Endothelial cell of umbilical vein (primary cell): ENCODE results near the gene SMIM3. TPM values are rescaled to one million over a fixed set of nuclear protein-coding genes. Genes with fewer than 3 reads are reported as not detected.
"Not testable (repeated sequence)": the region's sequence is repeated elsewhere in the genome, so short reads cannot be mapped to it uniquely, and the experiment has no call there.

Experiments
- BruUV-seq: library from RNA; stranded (reverse); fragments of 400-500 nt; replicated peaks from 2 replicates; lab custom pipeline; 2021; lab: Mats Ljungman, UMichigan
- CTCF ChIA-PET: fragments of 300-600, 350-600 bp; sonication (Branson Sonifier 250); formaldehyde crosslinking; loops from one replicate; lab custom pipeline; 2021; ENCODE audit warnings: antibody characterized with exemption, inconsistent platforms; lab: Charles Lee
- POLR2A ChIA-PET: fragments of 300-600, 350-600 bp; sonication (Branson Sonifier 250); formaldehyde crosslinking; loops from one replicate; lab custom pipeline; 2021; ENCODE audit warnings: antibody characterized with exemption, inconsistent platforms; lab: Charles Lee
- DNase-seq: peaks from one replicate; pipeline ENCODE4 v3.0.0-alpha.2; 2011; ENCODE audit warnings: low read depth, low spot score
- FAIRE-seq: peaks from 2 replicates; lab custom pipeline; 2011; peaks lifted over from hg19 to GRCh38; lab: Jason Lieb, UNC
- H2AFZ ChIP-seq: 2 replicates; pipeline ENCODE4 v1.6.0; 2012; ENCODE audit warnings: low read depth, low read length, control low read depth, inconsistent platforms
- H3K27ac ChIP-seq: 2 replicates; pipeline ENCODE4 v1.5.1; 2011; ENCODE audit warnings: low read depth, mild to moderate bottlenecking, control low read depth, low read length, moderate library complexity; ENCODE audit not compliant: insufficient read depth
- H3K27me3 ChIP-seq, 2 experiments: 2 replicates each; pipeline versions ENCODE4 v1.6.0 to v1.6.1; 2011; ENCODE audit warnings: low read length in 2 of 2, mixed read lengths in 1 of 2; ENCODE audit not compliant: control insufficient read depth in 2 of 2, insufficient read depth in 2 of 2
- H3K36me3 ChIP-seq, 2 experiments: 2 replicates in 1 of 2; 3 replicates in 1 of 2; pipeline ENCODE4 v1.5.1; 2011; ENCODE audit warnings: low read length in 2 of 2, mild to moderate bottlenecking in 1 of 2, moderate library complexity in 1 of 2; ENCODE audit not compliant: control insufficient read depth in 2 of 2, insufficient read depth in 2 of 2; ENCODE audit errors: extremely low read depth in 1 of 2
- H3K4me1 ChIP-seq: 3 replicates; pipeline ENCODE4 v1.5.1; 2011; ENCODE audit warnings: mild to moderate bottlenecking, low read length; ENCODE audit not compliant: control insufficient read depth, insufficient read depth; ENCODE audit errors: extremely low read depth
- H3K4me2 ChIP-seq: 2 replicates; pipeline ENCODE4 v1.6.1; 2011; ENCODE audit warnings: low read length, control low read depth, mixed read lengths; ENCODE audit not compliant: insufficient read depth
- H3K4me3 ChIP-seq, 3 experiments: fragments of 200-600 bp in 1 of 3; sonication (generic), shearing (Covaris generic) in 1 of 3; replicated peaks in 1 of 3; 2 replicates each; pipeline ENCODE4 v1.5.1; 2011 to 2016; ENCODE audit warnings: control low read depth in 3 of 3, low read length in 3 of 3, mild to moderate bottlenecking in 2 of 3, inconsistent platforms in 1 of 3, low read depth in 1 of 3, moderate library complexity in 1 of 3; ENCODE audit not compliant: insufficient read depth in 1 of 3
- H3K79me2 ChIP-seq: 2 replicates; pipeline ENCODE4 v1.6.0; 2012; ENCODE audit warnings: low read length, inconsistent platforms; ENCODE audit not compliant: control insufficient read depth, insufficient read depth
- H3K9ac ChIP-seq: replicated peaks from 2 replicates; pipeline ENCODE3; 2011; ENCODE audit warnings: low read length, control low read depth; ENCODE audit not compliant: insufficient read depth; ENCODE audit errors: extremely low read depth
- H3K9me1 ChIP-seq: replicated peaks from 3 replicates; pipeline ENCODE4 v1.6.0; 2011; ENCODE audit warnings: mild to moderate bottlenecking, low read length; ENCODE audit not compliant: control insufficient read depth, insufficient read depth; ENCODE audit errors: extremely low read depth
- H3K9me3 ChIP-seq: replicated peaks from 2 replicates; pipeline ENCODE4 v1.5.1; 2012; ENCODE audit warnings: low read length, inconsistent platforms; ENCODE audit not compliant: control insufficient read depth, insufficient read depth
- H4K20me1 ChIP-seq: replicated peaks from 2 replicates; pipeline ENCODE3; 2011; ENCODE audit warnings: mild to moderate bottlenecking, low read length; ENCODE audit not compliant: control insufficient read depth, insufficient read depth; ENCODE audit errors: extremely low read depth
- CTCF ChIP-seq, 2 donors: IDR thresholded peaks; 1 replicate in 1 of 2; 2 replicates in 1 of 2; pipeline ENCODE4 v1.5.1; 2011; ENCODE audit warnings: low read length in 2 of 2, mild to moderate bottlenecking in 2 of 2, moderate library complexity in 2 of 2, control low read depth in 1 of 2, inconsistent platforms in 1 of 2, low read depth in 1 of 2; ENCODE audit not compliant: insufficient read depth in 1 of 2; ENCODE audit errors: extremely low read depth in 1 of 2
- EZH2 ChIP-seq: IDR thresholded peaks from 2 replicates; pipeline ENCODE4 v1.6.1; 2012; ENCODE audit warnings: borderline replicate concordance, low read depth, mild to moderate bottlenecking, moderate library complexity, low read length, inconsistent platforms; ENCODE audit not compliant: severe bottlenecking
- FOS ChIP-seq: IDR thresholded peaks from 2 replicates; pipeline ENCODE4 v1.6.1; 2011; ENCODE audit warnings: mild to moderate bottlenecking, low read length, moderate library complexity, borderline replicate concordance; ENCODE audit not compliant: insufficient read depth
- GATA2 ChIP-seq: IDR thresholded peaks from 2 replicates; pipeline ENCODE4 v1.7.0; 2011; ENCODE audit warnings: low read depth, mild to moderate bottlenecking, moderate library complexity, mixed read lengths, low read length; ENCODE audit not compliant: insufficient read length, insufficient read depth
- JUN ChIP-seq: IDR thresholded peaks from 2 replicates; pipeline ENCODE4 v1.6.1; 2011; ENCODE audit warnings: borderline replicate concordance, low read depth; ENCODE audit not compliant: insufficient read length, insufficient read depth
- MAX ChIP-seq: IDR thresholded peaks from 2 replicates; pipeline ENCODE4 v1.6.1; 2011; ENCODE audit not compliant: insufficient read depth, insufficient read length
- MYC ChIP-seq: IDR thresholded peaks from one replicate; pipeline ENCODE4 v1.6.1; 2011; ENCODE audit warnings: mild to moderate bottlenecking, low read depth, low read length
- POLR2A ChIP-seq: IDR thresholded peaks from 2 replicates; pipeline ENCODE4 v1.6.1; 2012; ENCODE audit warnings: low read depth, mild to moderate bottlenecking, control low read depth, low read length
- POLR2AphosphoS5 ChIP-seq: IDR thresholded peaks from 2 replicates; pipeline ENCODE4 v1.6.1; 2012; ENCODE audit warnings: low read depth, mild to moderate bottlenecking, control low read depth, low read length, moderate library complexity; ENCODE audit not compliant: insufficient read depth
- dilution Hi-C: fragments of 300-500 bp; cut with MboI; formaldehyde crosslinking; loops from one replicate; pipeline ENCODE4 v1.15.0; 2019; ENCODE audit warnings: low sequenced_read_pairs; ENCODE audit not compliant: extremely low pct_ligation_motif_present
- intact Hi-C: fragments of 100-400 bp; cut with micrococcal nuclease; formaldehyde crosslinking; loops from one replicate; pipeline ENCODE4 v1.10.0; 2022
- polyA plus RNA-seq, 4 experiments: library from polyadenylated mRNA; depleted of rRNA in 3 of 4; stranded (reverse) in 3 of 4; unstranded in 1 of 4; fragments of >200 nt; gene quantifications; 2 replicates each; pipeline versions ENCODE4 v1.2.1 to v1.2.3, GENCODE V29; 2011 to 2012; ENCODE audit warnings: missing spikeins in 1 of 4
- total RNA-seq: library from RNA; stranded (reverse); gene quantifications from 2 replicates; pipeline ENCODE4 v1.2.3, GENCODE V29; 2021

SMIM3 gene
- total and polyA plus RNA-seq, 2 donors (not counting 3 experiments of a cell fraction or from before 2014, with no cell fraction given): 1.0 to 2.0 TPM

- FAIRE-seq (no peak), DNase-seq (no peak)
- Histone ChIP-seq H3K36me3 (no peaks in the 10 kb centered on the region), H2AFZ (no peak overlapping the region), H3K27ac (no peak overlapping the region), H4K20me1 (no peaks in the 10 kb centered on the region), H3K9me1 (no peaks in the 10 kb centered on the region), H3K4me2 (no peak overlapping the region), H3K4me3 (no peak overlapping the region), H3K27me3 (peaks cover 2 to 3% of the 10 kb centered on the region in 2 experiments), H3K9me3 (no peaks in the 10 kb centered on the region), H3K79me2 (no peaks in the 10 kb centered on the region), H3K4me1 (no peaks in the 10 kb centered on the region), H3K9ac (no peak overlapping the region)
- intact Hi-C loops: no loop called here
- BruUV-seq: no TSS peak
- ChIA-PET POLR2A (no interaction called here), CTCF (no interaction called here)
- TF ChIP-seq JUN (no peak), MYC (no peak), GATA2 (no peak), EZH2 (no peak), FOS (no peak), POLR2AphosphoS5 (no peak), POLR2A (no peak), CTCF (IDR thresholded peaks at IDR 0.05; ENCODE audit: extremely low read depth in 1 of 2, insufficient read depth in 1 of 2, low read depth in 1 of 2, low read length in 2 of 2) (no peak), MAX (no peak)
- dilution Hi-C loops: no loop called here
Measured at GRCh38 chr5:150836703-150837102, 58.1 kb downstream of the SMIM3 start.

GRCh38 chr5:150845185-150845859 lies 66.8 kb downstream of the SMIM3 start:
- H4K20me1 ChIP-seq, H3K27ac ChIP-seq, BruUV-seq, dilution Hi-C loops, H3K79me2 ChIP-seq, H3K4me3 ChIP-seq, H3K9me1 ChIP-seq, H3K36me3 ChIP-seq, DNase-seq, H3K27me3 ChIP-seq, H3K4me1 ChIP-seq, FAIRE-seq, H2AFZ ChIP-seq, H3K4me2 ChIP-seq, H3K9ac ChIP-seq, H3K9me3 ChIP-seq, POLR2A ChIA-PET: not testable (repeated sequence)
- intact Hi-C loops: loop anchor here (5.0 kb wide), 2 partner anchors 43 to 388 kb away; no protein-coding TSS in a partner anchor
- CTCF ChIA-PET: interaction anchor here (0.9 to 3.8 kb wide), 4 partner anchors 44 to 283 kb away, joined by 3 to 86 read pairs (median 44); partner anchors contain the start of gene RBM22
